Activated CD8-positive, alpha-beta T cell treated with anti-CD3 and anti-CD28 coated beads, Interleukin-2, amount 10 ng/mL, durations not matched to agents 7 days and 5 days (primary cell): Measurements from ENCODE around the gene ST3GAL6. TPM values are rescaled to one million over a fixed set of nuclear protein-coding genes. Genes with fewer than 3 reads are reported as not detected.

Source experiments
- ATAC-seq: fragments of 150-1000 bp; cut with Tn5 transposase; one replicate; pipeline ENCODE4 v1.10.0; 2021; ENCODE audit warnings: moderate library complexity
- CTCF ChIA-PET: fragments of 350-600 bp; sonication (Branson Sonifier 250); formaldehyde crosslinking; loops from one replicate; lab custom pipeline; 2021; ENCODE audit warnings: antibody characterized with exemption; lab: Charles Lee
- POLR2A ChIA-PET: fragments of 350-600 bp; sonication (Branson Sonifier 250); formaldehyde crosslinking; loops from one replicate; lab custom pipeline; 2021; ENCODE audit warnings: antibody characterized with exemption; lab: Charles Lee
- DNase-seq: peaks from one replicate; pipeline ENCODE4 v3.0.0-alpha.2; 2020
- H3K27ac Mint-ChIP-seq: one replicate; pipeline ENCODE4 v1.8.0; 2021; ENCODE audit warnings: mild to moderate bottlenecking, mixed read lengths
- H3K27me3 Mint-ChIP-seq: one replicate; pipeline ENCODE4 v1.8.0; 2021; ENCODE audit warnings: low read depth, mixed read lengths
- H3K36me3 Mint-ChIP-seq: one replicate; pipeline ENCODE4 v1.8.0; 2021; ENCODE audit warnings: low read depth, mixed read lengths
- H3K4me1 Mint-ChIP-seq: one replicate; pipeline ENCODE4 v1.8.0; 2021; ENCODE audit warnings: low read depth, mixed read lengths
- H3K4me3 Mint-ChIP-seq: one replicate; pipeline ENCODE4 v1.8.0; 2021; ENCODE audit warnings: mild to moderate bottlenecking, mixed read lengths
- H3K9me3 Mint-ChIP-seq: one replicate; pipeline ENCODE4 v1.8.0; 2022; ENCODE audit warnings: mixed read lengths; ENCODE audit not compliant: insufficient read depth
- total RNA-seq, 2 experiments: library from RNA; stranded (reverse); gene quantifications; one replicate each; pipeline ENCODE4 v1.2.3, GENCODE V29; 2021

Gene ST3GAL6
- total RNA-seq, 2 experiments from 2014 or later: not detected

DNA sequence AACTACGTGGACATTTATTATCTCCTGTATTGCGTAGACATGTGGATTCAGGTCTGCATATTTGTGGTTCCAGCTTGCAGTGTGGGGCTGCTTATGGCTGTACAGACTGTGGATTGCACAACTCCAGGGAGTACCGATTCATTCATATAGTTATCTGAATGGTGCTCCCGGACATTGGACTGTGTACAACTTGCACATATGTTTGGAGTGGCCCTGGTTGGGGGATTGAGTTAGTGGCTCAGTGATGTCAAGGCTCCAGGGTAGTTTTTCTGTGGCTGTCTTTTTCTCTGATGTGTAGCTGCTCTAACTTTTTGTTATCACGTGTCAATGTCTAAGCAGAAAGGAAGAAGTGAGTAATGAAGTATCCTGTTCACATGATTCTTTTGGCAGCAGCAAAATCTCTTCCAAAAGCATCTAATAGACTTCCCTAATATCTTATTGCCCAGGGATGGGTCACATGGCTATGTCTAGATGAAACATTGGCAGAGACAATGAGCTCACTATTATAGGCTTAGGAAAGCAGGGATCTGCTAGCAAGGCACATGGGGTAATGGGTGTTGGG lies 15.8 kb downstream of the ST3GAL6 start:
- H3K27ac Mint-ChIP-seq: no peak overlapping the region
- ATAC-seq: peak; percentile 33
- CTCF ChIA-PET: interaction anchor here (1.7 kb wide), 1 partner anchor 177 kb away, joined by 3 read pairs; no protein-coding TSS in a partner anchor
- H3K27me3 Mint-ChIP-seq: peaks cover 7% of the 10 kb centered on the region
- no peaks in the 10 kb centered on the region for H3K9me3 Mint-ChIP-seq
- DNase-seq: no peak
- POLR2A ChIA-PET: interaction anchor here (0.6 kb wide), 1 partner anchor 93 kb away, joined by 3 read pairs; no protein-coding TSS in a partner anchor
- no peaks in the 10 kb centered on the region for H3K36me3 Mint-ChIP-seq
- H3K4me1 Mint-ChIP-seq: peaks cover 2% of the 10 kb centered on the region
- no peak overlapping the region for H3K4me3 Mint-ChIP-seq

DNA sequence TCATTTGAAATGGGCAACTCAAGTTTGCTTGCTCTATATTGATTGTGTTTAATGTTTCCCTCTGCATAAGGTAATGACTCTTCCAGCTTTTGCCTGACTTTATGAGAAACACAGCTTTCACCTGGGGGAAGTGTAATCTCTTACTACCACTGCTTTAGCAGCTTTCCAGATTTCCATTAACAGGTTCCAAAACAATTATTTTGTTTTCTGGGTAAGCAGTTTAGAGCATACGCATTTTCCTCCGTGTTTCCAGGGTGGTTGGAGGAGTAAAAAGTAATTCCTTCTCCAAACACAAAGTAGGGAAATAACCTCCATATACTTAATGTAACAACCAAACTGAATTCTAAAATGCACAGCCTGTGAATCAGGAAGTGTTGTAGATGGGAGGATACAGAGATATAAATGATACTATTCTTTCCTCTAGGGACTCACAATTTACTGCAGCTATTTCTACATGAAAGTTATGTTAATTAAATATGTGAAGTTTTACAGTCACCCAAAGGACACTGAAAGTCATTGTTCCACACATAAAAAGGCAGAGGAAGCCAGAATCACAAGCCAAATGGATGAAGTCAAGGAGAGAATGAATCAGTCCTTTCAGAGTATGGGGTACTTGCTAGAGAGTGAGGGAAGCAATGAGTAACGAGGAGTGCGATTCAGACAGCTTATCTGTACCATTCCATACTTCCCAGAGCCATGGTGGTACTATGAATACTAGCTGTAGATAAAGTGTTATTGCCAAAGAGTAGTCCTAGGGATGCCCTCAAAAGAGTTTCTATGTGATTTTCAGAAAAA lies 16.6 kb downstream of the ST3GAL6 start:
- no peaks in the 10 kb centered on the region for H3K36me3 Mint-ChIP-seq
- ChIA-PET POLR2A (no interaction called here), CTCF (no interaction called here)
- DNase-seq (no peak), ATAC-seq (no peak)
- H3K27ac Mint-ChIP-seq: no peak overlapping the region
- no peaks in the 10 kb centered on the region for H3K9me3 Mint-ChIP-seq
- H3K4me3 Mint-ChIP-seq: no peak overlapping the region
- peaks cover 5% of the 10 kb centered on the region for H3K27me3 Mint-ChIP-seq
- peaks cover 2% of the 10 kb centered on the region for H3K4me1 Mint-ChIP-seq

DNA sequence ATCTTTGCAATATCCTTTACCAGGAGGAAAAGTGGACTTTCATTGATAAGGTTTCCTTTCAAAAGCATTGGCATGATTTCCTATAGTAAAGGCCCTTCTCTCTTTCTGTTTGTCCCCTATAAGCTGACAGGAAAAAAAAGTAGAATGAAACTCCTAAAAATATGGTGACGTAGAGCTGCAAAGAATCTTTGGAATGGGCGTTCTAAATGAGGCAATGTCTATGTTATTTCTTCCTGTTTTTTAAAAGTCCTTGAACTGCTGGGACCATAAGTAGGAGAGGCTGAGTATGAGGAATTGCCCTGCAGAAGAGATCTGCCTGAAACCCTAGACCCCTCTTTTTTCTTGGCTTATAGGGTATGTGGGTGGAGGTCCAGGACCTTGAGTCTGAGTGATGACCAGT lies 17.2 kb downstream of the ST3GAL6 start:
- POLR2A ChIA-PET: no interaction called here
- DNase-seq (no peak), ATAC-seq (no peak)
- Mint-ChIP-seq H3K27ac (no peak overlapping the region), H3K4me3 (no peak overlapping the region), H3K9me3 (no peaks in the 10 kb centered on the region), H3K4me1 (peaks cover 2% of the 10 kb centered on the region), H3K27me3 (peaks cover 7% of the 10 kb centered on the region), H3K36me3 (no peaks in the 10 kb centered on the region)
- CTCF ChIA-PET: interaction anchor here (1.9 kb wide), 1 partner anchor 11 kb away, joined by 4 read pairs; no protein-coding TSS in a partner anchor

DNA sequence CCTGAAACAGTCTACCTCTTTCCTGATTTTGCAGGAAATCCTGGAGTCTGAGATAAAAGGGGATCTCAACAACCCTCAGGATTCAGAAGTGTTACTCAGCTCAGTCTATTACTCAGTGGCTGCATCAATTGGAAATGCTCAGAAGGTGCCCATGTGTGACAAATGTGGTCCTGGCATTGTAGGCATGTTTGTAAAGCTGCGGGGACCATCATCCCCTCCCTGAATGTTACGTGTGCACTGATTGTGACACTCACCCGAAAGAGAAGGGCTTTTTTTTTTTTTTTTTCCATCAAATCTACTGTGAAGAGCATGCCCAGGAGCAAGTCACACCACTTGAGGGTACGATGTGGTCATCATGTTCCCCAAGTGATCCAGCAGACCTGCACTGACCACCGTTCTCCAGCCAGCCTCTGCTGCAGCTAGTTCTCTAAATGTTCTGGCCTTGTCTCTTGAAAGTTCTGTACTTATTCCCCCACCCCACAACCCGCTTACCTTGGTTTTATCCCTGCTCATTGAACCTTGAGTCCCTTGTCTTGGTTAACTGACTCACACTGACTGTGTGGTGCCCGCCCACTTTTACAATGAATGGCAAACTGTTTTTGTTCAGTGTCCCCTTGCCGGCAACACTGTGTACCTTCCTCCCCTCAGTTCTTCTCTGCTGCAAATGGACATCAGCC lies 19.8 kb downstream of the ST3GAL6 start:
- DNase-seq (no peak), ATAC-seq (no peak)
- ChIA-PET CTCF (no interaction called here), POLR2A (no interaction called here)
- Mint-ChIP-seq H3K27ac (no peak overlapping the region), H3K4me3 (no peak overlapping the region), H3K36me3 (no peaks in the 10 kb centered on the region), H3K27me3 (peaks cover 9% of the 10 kb centered on the region), H3K4me1 (peaks cover 2% of the 10 kb centered on the region), H3K9me3 (no peaks in the 10 kb centered on the region)

DNA sequence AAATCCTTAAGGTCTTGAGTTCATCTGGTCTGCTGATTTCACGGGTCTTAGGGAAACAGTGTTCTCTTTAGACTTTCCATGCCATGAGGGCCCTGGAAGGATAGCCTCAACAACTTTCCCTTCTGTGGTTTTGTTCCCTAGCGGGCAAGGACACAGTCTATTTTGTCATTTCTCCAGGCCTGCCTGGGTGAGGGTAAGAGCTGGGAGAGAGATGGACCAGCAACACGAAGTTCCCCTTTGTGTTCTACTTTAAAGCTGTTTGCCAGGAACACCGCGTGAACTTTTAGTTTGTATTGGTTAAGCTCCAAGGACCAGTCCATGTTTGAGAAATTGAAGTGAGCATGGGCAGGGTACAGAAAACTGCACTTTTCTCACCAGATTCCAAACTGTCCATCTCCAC lies 20.9 kb downstream of the ST3GAL6 start:
- no peaks in the 10 kb centered on the region for H3K36me3 Mint-ChIP-seq
- DNase-seq (no peak), ATAC-seq (no peak)
- no peak overlapping the region for H3K27ac Mint-ChIP-seq
- no peaks in the 10 kb centered on the region for H3K4me1 Mint-ChIP-seq
- CTCF ChIA-PET: no interaction called here
- POLR2A ChIA-PET: no interaction called here
- H3K4me3 Mint-ChIP-seq: no peak overlapping the region
- no peaks in the 10 kb centered on the region for H3K9me3 Mint-ChIP-seq
- peaks cover 9% of the 10 kb centered on the region for H3K27me3 Mint-ChIP-seq

DNA sequence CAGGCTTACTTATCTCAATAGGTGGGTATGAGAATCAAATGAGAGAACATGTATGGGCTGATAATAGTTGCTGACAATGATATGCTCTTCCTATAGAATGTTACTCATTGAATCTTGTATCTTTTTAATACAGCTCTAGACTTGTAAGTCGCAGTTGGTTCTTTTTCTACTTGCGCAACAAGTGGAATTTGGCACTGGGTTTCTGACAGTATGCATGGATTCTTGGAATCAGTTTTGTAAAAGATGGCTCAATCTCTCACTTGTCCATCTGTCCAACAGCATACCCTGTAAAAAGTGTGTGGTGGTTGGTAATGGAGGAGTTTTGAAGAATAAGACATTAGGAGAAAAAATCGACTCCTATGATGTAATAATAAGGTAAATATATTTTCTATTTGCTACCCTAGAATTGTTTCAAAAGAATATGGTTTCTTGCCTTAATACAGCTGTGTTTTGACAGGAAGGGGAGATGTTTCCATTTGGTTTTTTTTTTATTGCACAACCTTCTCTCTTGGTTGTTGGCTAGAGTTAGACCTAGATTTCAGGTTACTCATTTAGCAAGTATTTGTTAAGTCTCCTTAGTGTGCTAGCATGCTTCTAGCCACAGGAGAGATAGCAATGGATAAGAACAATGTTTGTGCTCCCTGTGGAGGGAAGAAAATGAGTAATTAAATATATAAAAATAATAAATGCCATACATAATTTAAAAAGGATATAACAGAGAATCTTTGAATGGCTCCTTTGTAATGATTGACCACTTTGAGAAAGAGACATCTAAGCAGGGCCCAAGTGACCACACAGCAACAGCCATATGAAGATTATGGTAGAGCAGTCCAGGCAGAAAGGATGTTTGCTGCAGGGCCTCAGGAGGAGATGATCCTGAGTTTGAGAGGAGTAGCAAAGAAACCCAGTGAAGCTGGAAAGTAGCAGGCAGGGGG lies 21.8 kb downstream of the ST3GAL6 start:
- no peak for DNase-seq
- Mint-ChIP-seq H3K9me3 (no peaks in the 10 kb centered on the region), H3K27me3 (peaks cover 13% of the 10 kb centered on the region), H3K4me3 (no peak overlapping the region), H3K27ac (no peak overlapping the region), H3K36me3 (no peaks in the 10 kb centered on the region), H3K4me1 (no peaks in the 10 kb centered on the region)
- ChIA-PET CTCF (no interaction called here), POLR2A (no interaction called here)
- no peak for ATAC-seq

DNA sequence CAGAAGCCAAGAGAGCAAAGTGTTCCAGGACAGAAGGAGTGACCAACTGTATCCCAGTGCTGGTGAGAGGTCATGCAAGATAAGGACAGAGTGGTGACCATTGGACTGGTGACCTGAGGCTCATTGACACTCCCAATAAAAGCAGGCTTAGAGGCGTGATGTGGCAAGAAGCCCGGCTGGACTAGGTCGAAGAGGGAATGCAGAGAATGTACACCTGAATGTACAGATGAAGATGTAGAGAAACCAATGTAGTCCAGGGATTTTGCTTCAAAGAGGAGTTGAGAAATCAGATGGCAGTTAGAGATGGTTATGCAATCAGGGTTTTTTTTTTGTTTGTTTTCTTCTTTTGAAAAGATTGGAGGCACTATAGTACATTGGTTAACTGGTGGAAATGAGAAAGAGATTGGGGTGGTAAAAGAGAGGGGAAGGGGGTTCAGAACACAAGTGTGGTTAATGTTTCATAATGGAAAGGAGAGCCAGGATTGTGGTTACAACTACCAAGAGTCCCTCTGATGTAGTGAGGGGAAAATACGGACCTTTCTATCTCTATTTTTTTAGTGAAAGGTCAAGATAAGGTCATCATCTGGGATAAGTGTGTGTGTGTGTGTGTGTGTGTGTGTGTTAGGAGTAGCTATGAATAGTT lies 23.3 kb downstream of the ST3GAL6 start:
- Mint-ChIP-seq H3K4me1 (no peaks in the 10 kb centered on the region), H3K36me3 (no peaks in the 10 kb centered on the region), H3K9me3 (no peaks in the 10 kb centered on the region), H3K4me3 (no peak overlapping the region), H3K27ac (peak overlapping the region; percentile 26), H3K27me3 (peaks cover 23% of the 10 kb centered on the region)
- CTCF ChIA-PET: no interaction called here
- DNase-seq (no peak), ATAC-seq (no peak)
- POLR2A ChIA-PET: no interaction called here

DNA sequence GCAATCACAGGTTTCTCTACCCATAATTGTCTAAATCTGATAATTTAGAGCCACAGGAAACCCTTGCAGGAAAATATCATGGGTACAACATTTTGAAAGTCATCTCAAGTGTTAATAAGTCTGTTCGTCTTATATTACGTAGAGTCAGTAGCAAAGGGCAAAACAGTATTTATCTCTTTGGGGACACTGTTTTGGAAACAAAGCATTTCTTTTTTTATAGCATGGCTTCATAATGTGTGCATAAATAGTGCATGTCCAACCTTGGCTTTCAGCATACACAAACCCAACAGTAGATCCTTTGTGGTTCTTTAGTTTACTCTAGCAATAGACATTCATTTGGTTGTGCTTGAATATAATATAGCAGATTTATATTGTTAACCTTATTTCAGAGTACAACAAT lies 24.0 kb downstream of the ST3GAL6 start:
- POLR2A ChIA-PET: no interaction called here
- Mint-ChIP-seq H3K4me1 (no peaks in the 10 kb centered on the region), H3K27me3 (peaks cover 28% of the 10 kb centered on the region), H3K27ac (no peak overlapping the region), H3K4me3 (no peak overlapping the region), H3K36me3 (no peaks in the 10 kb centered on the region), H3K9me3 (no peaks in the 10 kb centered on the region)
- CTCF ChIA-PET: no interaction called here
- DNase-seq: no peak
- ATAC-seq: no peak

DNA sequence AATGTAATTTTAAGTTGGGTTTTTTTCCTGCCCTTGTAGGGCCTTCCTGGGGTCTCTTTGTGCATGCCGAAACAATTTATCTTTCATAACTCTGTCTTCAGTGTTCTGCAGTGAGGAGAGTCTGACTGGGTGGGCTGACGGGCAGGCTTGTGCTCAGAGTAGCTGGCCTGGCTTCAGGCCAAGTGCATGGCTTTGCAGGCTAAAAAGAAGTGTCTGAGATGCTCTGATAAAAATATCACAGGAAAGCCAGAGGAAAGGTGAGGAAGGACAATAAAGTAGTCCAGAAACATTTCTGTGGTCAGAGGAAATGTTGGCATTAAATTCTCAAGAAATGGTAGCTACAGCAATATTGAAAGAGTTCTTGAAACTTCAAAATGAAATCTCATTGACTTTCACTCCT lies 25.5 kb downstream of the ST3GAL6 start:
- ChIA-PET POLR2A (no interaction called here), CTCF (interaction anchor here (1.3 kb wide), 1 partner anchor 16 kb away, joined by 3 read pairs; no protein-coding TSS in a partner anchor)
- Mint-ChIP-seq H3K27ac (no peak overlapping the region), H3K4me3 (no peak overlapping the region), H3K27me3 (peaks cover 28% of the 10 kb centered on the region), H3K36me3 (no peaks in the 10 kb centered on the region), H3K4me1 (no peaks in the 10 kb centered on the region), H3K9me3 (no peaks in the 10 kb centered on the region)
- DNase-seq (no peak), ATAC-seq (no peak)

DNA sequence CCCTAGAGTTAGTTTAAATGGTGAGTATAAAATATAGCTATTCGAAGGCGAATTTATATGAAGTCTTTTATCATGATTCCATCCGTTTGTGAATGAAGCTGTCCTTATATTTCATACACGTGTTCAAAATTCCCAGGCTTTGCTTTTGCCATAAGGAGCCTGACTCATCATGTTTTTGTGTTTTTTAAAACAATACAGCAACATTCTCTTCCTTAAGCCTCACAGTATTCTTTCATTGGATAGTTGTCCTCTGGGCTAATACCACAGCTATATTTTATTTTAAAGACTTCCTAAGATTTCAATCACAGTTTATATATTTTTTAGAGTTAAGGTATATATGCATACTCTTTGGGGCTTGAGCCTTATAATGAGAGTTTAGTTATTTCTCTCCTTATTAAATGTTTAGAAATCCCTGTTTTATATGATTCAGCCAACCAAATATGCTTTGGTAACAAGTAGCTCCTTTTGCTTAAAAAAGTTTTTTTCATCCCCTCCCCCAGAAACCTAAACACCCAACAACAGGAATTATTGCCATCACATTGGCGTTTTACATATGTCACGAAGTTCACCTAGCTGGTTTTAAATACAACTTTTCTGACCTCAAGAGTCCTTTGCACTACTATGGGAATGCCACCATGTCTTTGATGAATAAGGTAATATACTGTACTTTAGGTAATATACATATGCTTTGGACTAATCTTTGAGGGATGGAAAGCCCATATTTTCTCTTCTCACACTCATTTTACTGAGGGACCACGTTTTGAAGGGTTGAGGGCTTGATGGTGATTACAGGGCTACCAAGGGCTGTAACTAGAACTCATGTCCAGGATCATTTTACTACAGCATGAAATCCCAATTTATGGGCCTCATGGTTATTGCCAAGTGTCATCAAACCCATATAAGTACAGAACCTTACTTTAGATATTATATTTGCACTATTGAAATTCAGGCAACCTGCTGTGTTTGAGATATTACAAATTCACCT lies 28.5 kb downstream of the ST3GAL6 start:
- DNase-seq: no peak

More for the DNA sequence above, 28.5 kb downstream of the ST3GAL6 start:
- Mint-ChIP-seq H3K36me3 (no peaks in the 10 kb centered on the region), H3K27ac (no peak overlapping the region), H3K9me3 (no peaks in the 10 kb centered on the region), H3K4me1 (no peaks in the 10 kb centered on the region), H3K27me3 (peaks cover 24% of the 10 kb centered on the region), H3K4me3 (no peak overlapping the region)
- ChIA-PET POLR2A (no interaction called here), CTCF (interaction anchor here (1.5 kb wide), 1 partner anchor 10 kb away, joined by 4 read pairs; no protein-coding TSS in a partner anchor)
- ATAC-seq: no peak
